ENCODE results near the gene WNT3A. TPM values are rescaled to one million over a fixed set of nuclear protein-coding genes. Genes with fewer than 3 reads are reported as not detected.
A peak's percentile ranks its signal among the peaks of the same experiment; 100 is the strongest.

WNT3A gene
- total RNA-seq, 2 experiments from 2014 or later = not detected

GRCh38 chr1:228006034-228006785 is 588 bp upstream of the WNT3A start:
- no peak overlapping the region for H3K4me3 Mint-ChIP-seq
- H3K36me3 Mint-ChIP-seq = no peaks in the 10 kb centered on the region
- no peak overlapping the region for H3K27ac Mint-ChIP-seq
- H3K4me1 Mint-ChIP-seq = peaks cover 16% of the 10 kb centered on the region
- no peaks in the 10 kb centered on the region for H3K9me3 Mint-ChIP-seq
- peaks cover 79% of the 10 kb centered on the region for H3K27me3 Mint-ChIP-seq
- no peak for DNase-seq

- no peaks in the 10 kb centered on the region for H3K36me3 Mint-ChIP-seq
- peaks cover 16% of the 10 kb centered on the region for H3K4me1 Mint-ChIP-seq
- H3K4me3 Mint-ChIP-seq = no peak overlapping the region
- H3K27me3 Mint-ChIP-seq = peaks cover 72% of the 10 kb centered on the region
- H3K27ac Mint-ChIP-seq = no peak overlapping the region
- DNase-seq = no peak
- no peaks in the 10 kb centered on the region for H3K9me3 Mint-ChIP-seq
Observed at GRCh38 chr1:228007049-228007800, 427 bp downstream of the WNT3A start.

GRCh38 chr1:228007801-228008341 is 1.1 kb downstream of the WNT3A start:
- H3K27ac Mint-ChIP-seq = no peak overlapping the region
- H3K4me3 Mint-ChIP-seq = no peak overlapping the region
- H3K36me3 Mint-ChIP-seq = no peaks in the 10 kb centered on the region
- no peak for DNase-seq
- H3K4me1 Mint-ChIP-seq = peaks cover 16% of the 10 kb centered on the region
- H3K9me3 Mint-ChIP-seq = no peaks in the 10 kb centered on the region
- peaks cover 68% of the 10 kb centered on the region for H3K27me3 Mint-ChIP-seq

GRCh38 chr1:228008391-228009115 is 1.8 kb downstream of the WNT3A start:
- Mint-ChIP-seq H3K27ac (no peak overlapping the region), H3K9me3 (no peaks in the 10 kb centered on the region), H3K27me3 (peaks cover 67% of the 10 kb centered on the region), H3K36me3 (no peaks in the 10 kb centered on the region), H3K4me3 (no peak overlapping the region), H3K4me1 (peaks cover 16% of the 10 kb centered on the region)
- DNase-seq = no peak

GRCh38 chr1:228009116-228009827 is 2.5 kb downstream of the WNT3A start:
- Mint-ChIP-seq H3K9me3 (no peaks in the 10 kb centered on the region), H3K36me3 (no peaks in the 10 kb centered on the region), H3K27ac (no peak overlapping the region), H3K27me3 (peaks cover 60% of the 10 kb centered on the region), H3K4me3 (peak overlapping the region; percentile 37), H3K4me1 (peaks cover 16% of the 10 kb centered on the region)
- no peak for DNase-seq

- Mint-ChIP-seq H3K27ac (no peak overlapping the region), H3K36me3 (no peaks in the 10 kb centered on the region), H3K4me3 (no peak overlapping the region), H3K27me3 (peaks cover 53% of the 10 kb centered on the region), H3K9me3 (no peaks in the 10 kb centered on the region), H3K4me1 (peaks cover 12% of the 10 kb centered on the region)
- DNase-seq = no peak
Observed at GRCh38 chr1:228009828-228010775, 3.3 kb downstream of the WNT3A start.

GRCh38 chr1:228010921-228011320 is 4.1 kb downstream of the WNT3A start:
- H3K4me3 Mint-ChIP-seq = no peak overlapping the region
- peaks cover 46% of the 10 kb centered on the region for H3K27me3 Mint-ChIP-seq
- no peak for DNase-seq
- H3K36me3 Mint-ChIP-seq = no peaks in the 10 kb centered on the region
- no peak overlapping the region for H3K27ac Mint-ChIP-seq
- no peaks in the 10 kb centered on the region for H3K9me3 Mint-ChIP-seq
- peaks cover 9% of the 10 kb centered on the region for H3K4me1 Mint-ChIP-seq

GRCh38 chr1:228011721-228012311 is 5.0 kb downstream of the WNT3A start:
- DNase-seq = no peak
- no peak overlapping the region for H3K4me3 Mint-ChIP-seq
- H3K36me3 Mint-ChIP-seq = no peaks in the 10 kb centered on the region
- H3K27ac Mint-ChIP-seq = no peak overlapping the region
- H3K4me1 Mint-ChIP-seq = peaks cover 9% of the 10 kb centered on the region
- H3K27me3 Mint-ChIP-seq = peaks cover 42% of the 10 kb centered on the region
- H3K9me3 Mint-ChIP-seq = no peaks in the 10 kb centered on the region

- no peaks in the 10 kb centered on the region for H3K36me3 Mint-ChIP-seq
- no peak overlapping the region for H3K27ac Mint-ChIP-seq
- no peaks in the 10 kb centered on the region for H3K9me3 Mint-ChIP-seq
- peaks cover 36% of the 10 kb centered on the region for H3K27me3 Mint-ChIP-seq
- DNase-seq = no peak
- H3K4me1 Mint-ChIP-seq = peaks cover 9% of the 10 kb centered on the region
- no peak overlapping the region for H3K4me3 Mint-ChIP-seq
Observed at GRCh38 chr1:228012555-228012954, 5.8 kb downstream of the WNT3A start.

GRCh38 chr1:228013131-228013934 is 6.5 kb downstream of the WNT3A start:
- no peaks in the 10 kb centered on the region for H3K9me3 Mint-ChIP-seq
- peaks cover 29% of the 10 kb centered on the region for H3K27me3 Mint-ChIP-seq
- no peak overlapping the region for H3K4me3 Mint-ChIP-seq
- peaks cover 9% of the 10 kb centered on the region for H3K4me1 Mint-ChIP-seq
- no peaks in the 10 kb centered on the region for H3K36me3 Mint-ChIP-seq
- no peak overlapping the region for H3K27ac Mint-ChIP-seq
- DNase-seq = no peak

- Mint-ChIP-seq H3K27ac (no peak overlapping the region), H3K9me3 (no peaks in the 10 kb centered on the region), H3K36me3 (no peaks in the 10 kb centered on the region), H3K4me3 (no peak overlapping the region), H3K27me3 (peaks cover 21% of the 10 kb centered on the region), H3K4me1 (peaks cover 6% of the 10 kb centered on the region)
- DNase-seq = no peak
Observed at GRCh38 chr1:228013935-228014930, 7.4 kb downstream of the WNT3A start.

Data from activated naive CD8-positive, alpha-beta T cell treated with anti-CD3 and anti-CD28 coated beads for 36 hours (primary cell).